ENCODE data around the gene MYL6.

Gene MYL6

GRCh38 chr12:56159482-56160192 lies 1.5 kb downstream of the MYL6 start:
- TF ChIP-seq GATA2 (IDR thresholded peaks at IDR 0.05; ENCODE audit: low read depth, low read length), result no peak
- no peak for TF ChIP-seq GATA3 (IDR thresholded peaks at IDR 0.05; ENCODE audit: low read depth, low read length)

GRCh38 chr12:56160193-56160763 lies 2.1 kb downstream of the MYL6 start:
- no peak for TF ChIP-seq GATA2 (IDR thresholded peaks at IDR 0.05; ENCODE audit: low read depth, low read length)
- no peak for TF ChIP-seq GATA3 (IDR thresholded peaks at IDR 0.05; ENCODE audit: low read depth, low read length)

- TF ChIP-seq GATA3 (IDR thresholded peaks at IDR 0.05; ENCODE audit: low read depth, low read length), result no peak
- TF ChIP-seq GATA2 (IDR thresholded peaks at IDR 0.05; ENCODE audit: low read depth, low read length), result no peak
Measured at GRCh38 chr12:56160894-56161689, 2.9 kb downstream of the MYL6 start.

- TF ChIP-seq GATA2 (IDR thresholded peaks at IDR 0.05; ENCODE audit: low read depth, low read length), result no peak
- TF ChIP-seq GATA3 (IDR thresholded peaks at IDR 0.05; ENCODE audit: low read depth, low read length), result no peak
Measured at GRCh38 chr12:56161690-56162351, 3.7 kb downstream of the MYL6 start.

GRCh38 chr12:56162468-56163290 lies 4.5 kb downstream of the MYL6 start:
- TF ChIP-seq GATA2 (IDR thresholded peaks at IDR 0.05; ENCODE audit: low read depth, low read length) (no peak), GATA3 (IDR thresholded peaks at IDR 0.05; ENCODE audit: low read depth, low read length) (no peak)

- TF ChIP-seq GATA2 (IDR thresholded peaks at IDR 0.05; ENCODE audit: low read depth, low read length), result no peak
- TF ChIP-seq GATA3 (IDR thresholded peaks at IDR 0.05; ENCODE audit: low read depth, low read length), result no peak
Measured at GRCh38 chr12:56163533-56164344, 5.6 kb downstream of the MYL6 start.

- TF ChIP-seq GATA3 (IDR thresholded peaks at IDR 0.05; ENCODE audit: low read depth, low read length), result no peak
- TF ChIP-seq GATA2 (IDR thresholded peaks at IDR 0.05; ENCODE audit: low read depth, low read length), result no peak
Measured at GRCh38 chr12:56164345-56164729, 6.2 kb downstream of the MYL6 start.

- TF ChIP-seq GATA2 (IDR thresholded peaks at IDR 0.05; ENCODE audit: low read depth, low read length) (no peak), GATA3 (IDR thresholded peaks at IDR 0.05; ENCODE audit: low read depth, low read length) (no peak)
Measured at GRCh38 chr12:56165369-56165768, 7.2 kb downstream of the MYL6 start.

GRCh38 chr12:56169229-56169759 lies 11.1 kb downstream of the MYL6 start:
- TF ChIP-seq GATA3 (IDR thresholded peaks at IDR 0.05; ENCODE audit: low read depth, low read length) (no peak), GATA2 (IDR thresholded peaks at IDR 0.05; ENCODE audit: low read depth, low read length) (no peak)

- no peak for TF ChIP-seq GATA3 (IDR thresholded peaks at IDR 0.05; ENCODE audit: low read depth, low read length)
Measured at GRCh38 chr12:56172839-56173238, 14.7 kb downstream of the MYL6 start.

- TF ChIP-seq GATA2 (IDR thresholded peaks at IDR 0.05; ENCODE audit: low read depth, low read length) (no peak), GATA3 (IDR thresholded peaks at IDR 0.05; ENCODE audit: low read depth, low read length) (no peak)
Measured at GRCh38 chr12:56178347-56178746, 20.2 kb downstream of the MYL6 start.

- TF ChIP-seq GATA3 (IDR thresholded peaks at IDR 0.05; ENCODE audit: low read depth, low read length), result no peak
- TF ChIP-seq GATA2 (IDR thresholded peaks at IDR 0.05; ENCODE audit: low read depth, low read length), result no peak
Measured at GRCh38 chr12:56186957-56187356, 28.8 kb downstream of the MYL6 start.
